ENCODE results near the gene HYOU1.
A peak's percentile ranks its signal among the peaks of the same experiment; 100 is the strongest.

Gene HYOU1

GRCh38 chr11:119099711-119100110, 42.7 kb upstream of the HYOU1 start:
- Histone ChIP-seq H3K36me3 (peaks cover 22 to 34% (median 26%) of the 10 kb centered on the region in 11 experiments), H3K9ac (peak overlapping the region in 9 of 11 experiments; percentile 35 to 95 (median 88); a peak in 13 of 22 replicates), H3K4me3 (peak overlapping the region in 5 of 10 experiments; percentile 70 to 92 (median 86); a peak in 6 of 20 replicates)

GRCh38 chr11:119095066-119095880, 38.3 kb upstream of the HYOU1 start:
- peaks cover 24 to 68% (median 58%) of the 10 kb centered on the region in 11 experiments for H3K36me3 ChIP-seq

More at GRCh38 chr11:119099711-119100110, 42.7 kb upstream of the HYOU1 start:
- no peak for TF ChIP-seq Cebpa-rat (IDR thresholded peaks at IDR 0.05)
- peak overlapping the region in 1 of 11 experiments; percentile 97; a peak in 1 of 22 replicates for H3K27ac ChIP-seq
- peaks cover 0 to 5% (median 4%) of the 10 kb centered on the region in 11 experiments; a peak in 9 of 22 replicates for H4K20me1 ChIP-seq
- peaks cover 48 to 58% (median 53%) of the 10 kb centered on the region in 10 experiments for H3K4me1 ChIP-seq
- no peaks in the 10 kb centered on the region for H3K27me3 ChIP-seq
- H3K9me3 ChIP-seq (replicated peaks in 1 of 11), result no peaks in the 10 kb centered on the region
- H3K4me2 ChIP-seq, result peak overlapping the region; percentile 93 to 100 (median 99)

DNA sequence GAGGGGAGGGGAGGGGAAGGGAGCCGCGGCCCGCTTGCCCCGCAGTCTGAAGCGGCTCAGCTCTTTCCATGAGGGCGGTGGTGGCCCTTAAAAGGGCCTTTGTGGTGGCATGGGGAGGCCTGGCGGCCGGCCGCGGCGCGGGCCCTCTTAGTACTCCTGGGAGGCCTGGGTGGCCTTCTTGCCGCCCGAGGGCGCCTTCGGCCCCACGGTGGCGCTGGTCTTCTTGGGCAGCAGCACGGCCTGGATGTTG, 37.7 kb upstream of the HYOU1 start:
- Histone ChIP-seq H3K9me3 (replicated peaks in 1 of 11) (no peaks in the 10 kb centered on the region; a peak in 3 of 22 replicates), H3K36me3 (peaks cover 24 to 68% (median 58%) of the 10 kb centered on the region in 11 experiments), H3K4me2 (peak overlapping the region; percentile 89 to 99 (median 98)), H4K20me1 (peaks cover 0 to 38% (median 34%) of the 10 kb centered on the region in 11 experiments; a peak in 20 of 22 replicates), H3K27me3 (no peaks in the 10 kb centered on the region), H3K4me1 (peaks cover 49 to 59% (median 54%) of the 10 kb centered on the region in 10 experiments), H3K9ac (peak overlapping the region; percentile 90 to 99 (median 97)), H3K4me3 (peak overlapping the region; percentile 71 to 98 (median 96)), H3K27ac (peak overlapping the region; percentile 78 to 98 (median 95))
- TF ChIP-seq Cebpa-rat (IDR thresholded peaks at IDR 0.05), result no peak

More at GRCh38 chr11:119095066-119095880, 38.3 kb upstream of the HYOU1 start:
- H4K20me1 ChIP-seq, result peaks cover 0 to 38% (median 34%) of the 10 kb centered on the region in 11 experiments; a peak in 20 of 22 replicates
- H3K27ac ChIP-seq, result peak overlapping the region in 10 of 11 experiments; percentile 86 to 98 (median 96); a peak in 20 of 22 replicates
- H3K9ac ChIP-seq, result peak overlapping the region; percentile 90 to 99 (median 97)
- peaks cover 49 to 59% (median 54%) of the 10 kb centered on the region in 10 experiments for H3K4me1 ChIP-seq
- H3K4me3 ChIP-seq, result peak overlapping the region; percentile 71 to 98 (median 96)
- H3K27me3 ChIP-seq, result no peaks in the 10 kb centered on the region
- no peak for TF ChIP-seq Cebpa-rat (IDR thresholded peaks at IDR 0.05)
- peak overlapping the region; percentile 89 to 99 (median 98) for H3K4me2 ChIP-seq
- no peaks in the 10 kb centered on the region; a peak in 3 of 22 replicates for H3K9me3 ChIP-seq (replicated peaks in 1 of 11)

- H3K27me3 ChIP-seq, result no peaks in the 10 kb centered on the region
- H3K36me3 ChIP-seq, result peaks cover 24 to 67% (median 59%) of the 10 kb centered on the region in 11 experiments
- peak overlapping the region; percentile 78 to 98 (median 95) for H3K27ac ChIP-seq
- peak overlapping the region; percentile 90 to 99 (median 97) for H3K9ac ChIP-seq
- H4K20me1 ChIP-seq, result peaks cover 0 to 38% (median 34%) of the 10 kb centered on the region in 11 experiments; a peak in 20 of 22 replicates
- peaks cover 50 to 59% (median 55%) of the 10 kb centered on the region in 10 experiments for H3K4me1 ChIP-seq
- H3K4me3 ChIP-seq, result peak overlapping the region; percentile 71 to 98 (median 96)
- H3K9me3 ChIP-seq (replicated peaks in 1 of 11), result no peaks in the 10 kb centered on the region; a peak in 3 of 22 replicates
- no peak for TF ChIP-seq Cebpa-rat (IDR thresholded peaks at IDR 0.05)
- peak overlapping the region; percentile 89 to 99 (median 98) for H3K4me2 ChIP-seq
These were observed 37.2 kb upstream of the HYOU1 start for GRCh38 chr11:119093942-119094815.

DNA sequence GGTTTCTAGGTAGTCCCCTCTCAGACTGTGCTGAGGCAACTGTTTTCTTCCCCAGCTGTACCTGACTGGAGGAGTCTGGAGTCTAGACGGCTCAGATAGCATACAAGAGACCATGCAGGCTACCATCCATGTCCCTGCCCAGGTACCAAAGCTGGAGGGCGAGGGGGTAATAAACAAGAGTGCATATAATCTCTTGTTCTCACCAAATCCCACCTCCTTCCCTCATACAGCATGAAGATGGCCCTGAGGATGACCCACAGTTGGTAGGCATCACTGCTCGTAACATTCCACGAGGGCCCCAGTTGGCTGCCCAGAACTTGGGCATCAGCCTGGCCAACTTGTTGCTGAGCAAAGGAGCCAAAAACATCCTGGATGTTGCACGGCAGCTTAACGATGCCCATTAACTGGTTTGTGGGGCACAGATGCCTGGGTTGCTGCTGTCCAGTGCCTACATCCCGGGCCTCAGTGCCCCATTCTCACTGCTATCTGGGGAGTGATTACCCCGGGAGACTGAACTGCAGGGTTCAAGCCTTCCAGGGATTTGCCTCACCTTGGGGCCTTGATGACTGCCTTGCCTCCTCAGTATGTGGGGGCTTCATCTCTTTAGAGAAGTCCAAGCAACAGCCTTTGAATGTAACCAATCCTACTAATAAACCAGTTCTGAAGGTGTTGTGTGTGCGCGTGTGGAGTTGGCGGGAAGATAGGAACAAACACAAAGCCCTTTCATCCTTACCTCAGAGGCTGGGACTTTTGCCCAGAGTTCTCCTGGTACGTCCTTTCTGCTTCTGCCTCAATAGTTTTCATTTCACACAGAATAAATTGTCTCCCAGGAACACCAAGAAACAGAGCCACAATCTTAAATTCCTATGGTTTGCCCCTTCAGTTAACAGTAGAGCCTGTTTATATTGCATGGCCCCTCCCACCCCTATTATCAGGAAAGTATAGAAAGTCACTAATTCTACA, 36.2 kb upstream of the HYOU1 start:
- Histone ChIP-seq H3K4me2 (peak overlapping the region; percentile 89 to 99 (median 98)), H3K4me1 (peaks cover 53 to 69% (median 62%) of the 10 kb centered on the region in 10 experiments), H3K27me3 (no peaks in the 10 kb centered on the region), H3K27ac (peak overlapping the region in 10 of 11 experiments; percentile 86 to 98 (median 96); a peak in 21 of 22 replicates), H4K20me1 (peaks cover 0 to 38% (median 34%) of the 10 kb centered on the region in 11 experiments; a peak in 20 of 22 replicates), H3K36me3 (peaks cover 21 to 66% (median 54%) of the 10 kb centered on the region in 11 experiments), H3K4me3 (peak overlapping the region; percentile 71 to 98 (median 96)), H3K9ac (peak overlapping the region; percentile 90 to 99 (median 97)), H3K9me3 (replicated peaks in 1 of 11) (no peaks in the 10 kb centered on the region; a peak in 3 of 22 replicates)
- no peak for TF ChIP-seq Cebpa-rat (IDR thresholded peaks at IDR 0.05)

- peak overlapping the region; percentile 90 to 99 (median 97); a peak in 21 of 22 replicates for H3K9ac ChIP-seq
These were observed 35.2 kb upstream of the HYOU1 start for GRCh38 chr11:119091966-119092879.

More at GRCh38 chr11:119091966-119092879, 35.2 kb upstream of the HYOU1 start:
- Histone ChIP-seq H3K9me3 (replicated peaks in 1 of 11) (no peaks in the 10 kb centered on the region; a peak in 3 of 22 replicates), H3K4me3 (peak overlapping the region in 9 of 10 experiments; percentile 82 to 98 (median 96); a peak in 17 of 20 replicates), H3K36me3 (peaks cover 11 to 57% (median 44%) of the 10 kb centered on the region in 11 experiments), H4K20me1 (peaks cover 0 to 38% (median 34%) of the 10 kb centered on the region in 11 experiments; a peak in 20 of 22 replicates), H3K4me1 (peaks cover 61 to 79% (median 71%) of the 10 kb centered on the region in 10 experiments), H3K4me2 (peak overlapping the region; percentile 89 to 99 (median 98)), H3K27me3 (no peaks in the 10 kb centered on the region), H3K27ac (peak overlapping the region in 9 of 11 experiments; percentile 22 to 98 (median 95); a peak in 17 of 22 replicates)
- no peak for TF ChIP-seq Cebpa-rat (IDR thresholded peaks at IDR 0.05)

Measured in BLaER1 treated with 17β-estradiol and CSF1 and Interleukin-3, amounts not matched to agents 10 nM and 100 nM (cell line).